Measurements from ENCODE around the gene GPR153. TPM values are rescaled to one million over a fixed set of nuclear protein-coding genes. Genes with fewer than 3 reads are reported as not detected.

Gene GPR153
- total and polyA plus RNA-seq, 4 donors, result 0.37 to 5.9 (median 2.7) TPM

GRCh38 chr1:6288665-6289064 is 27.8 kb upstream of the GPR153 start:
- H3K27ac ChIP-seq (ENCODE audit: low read depth in 1 of 2, low read length in 2 of 2), result no peak overlapping the region
- H3K9me3 ChIP-seq (ENCODE audit: control insufficient read depth in 4 of 4, low read length in 3 of 4), result no peaks in the 10 kb centered on the region
- no peaks in the 10 kb centered on the region for H3K27me3 ChIP-seq (ENCODE audit: control insufficient read depth in 4 of 4, insufficient read depth in 4 of 4, low read length in 3 of 4)
- no peak for TF ChIP-seq RXRA (IDR thresholded peaks at IDR 0.05)
- TF ChIP-seq FOXA2 (IDR thresholded peaks at IDR 0.05), result no peak
- no peak overlapping the region for H3K9ac ChIP-seq (ENCODE audit: low read depth in 1 of 2, low read length in 2 of 2)
- H3K36me3 ChIP-seq (ENCODE audit: control insufficient read depth in 4 of 4, insufficient read depth in 3 of 4, low read depth in 1 of 4, low read length in 3 of 4), result peaks cover 0 to 3% (median 0%) of the 10 kb centered on the region in 4 donors
- 90% methylated on average over 10 of the region's 10 CpGs for WGBS
- H3K4me3 ChIP-seq (ENCODE audit: low read depth in 1 of 3, low read length in 3 of 3), result no peak overlapping the region
- no peaks in the 10 kb centered on the region for H3K4me1 ChIP-seq (ENCODE audit: control insufficient read depth in 4 of 4, insufficient read depth in 4 of 4, low read length in 3 of 4)
- DNase-seq (ENCODE audit: low spot score), result no peak

- H3K36me3 ChIP-seq (ENCODE audit: control insufficient read depth in 4 of 4, insufficient read depth in 3 of 4, low read depth in 1 of 4, low read length in 3 of 4), result no peaks in the 10 kb centered on the region
- H3K4me1 ChIP-seq (ENCODE audit: control insufficient read depth in 4 of 4, insufficient read depth in 4 of 4, low read length in 3 of 4), result no peaks in the 10 kb centered on the region
- no peak overlapping the region for H3K4me3 ChIP-seq (ENCODE audit: low read depth in 1 of 3, low read length in 3 of 3)
- DNase-seq (ENCODE audit: low spot score), result no peak
- H3K9ac ChIP-seq (ENCODE audit: low read depth in 1 of 2, low read length in 2 of 2), result no peak overlapping the region
- TF ChIP-seq JUND (IDR thresholded peaks at IDR 0.05) (no peak), ZBTB33 (IDR thresholded peaks at IDR 0.05) (no peak), GABPA (IDR thresholded peaks at IDR 0.05 in 1 of 2, conservative IDR thresholded peaks at IDR 0.05 in 1 of 2) (no peak), MAX (IDR thresholded peaks at IDR 0.05) (no peak), HNF4G (IDR thresholded peaks at IDR 0.05) (no peak), FOXA2 (IDR thresholded peaks at IDR 0.05) (no peak), EGR1 (IDR thresholded peaks at IDR 0.05; ENCODE audit: low read depth in 2 of 2) (no peak), HNF4A (conservative IDR thresholded peaks at IDR 0.05) (no peak), REST (IDR thresholded peaks at IDR 0.05) (no peak), ATF3 (IDR thresholded peaks at IDR 0.05) (no peak), RAD21 (IDR thresholded peaks at IDR 0.05) (no peak), NR2F2 (IDR thresholded peaks at IDR 0.05) (no peak), FOXA1 (IDR thresholded peaks at IDR 0.05) (no peak), RXRA (IDR thresholded peaks at IDR 0.05) (no peak), YY1 (IDR thresholded peaks at IDR 0.05) (no peak)
- no peaks in the 10 kb centered on the region for H3K27me3 ChIP-seq (ENCODE audit: control insufficient read depth in 4 of 4, insufficient read depth in 4 of 4, low read length in 3 of 4)
- no peak overlapping the region for H3K27ac ChIP-seq (ENCODE audit: low read depth in 1 of 2, low read length in 2 of 2)
- no peaks in the 10 kb centered on the region for H3K9me3 ChIP-seq (ENCODE audit: control insufficient read depth in 4 of 4, low read length in 3 of 4)
- 97% methylated on average over 14 of the region's 14 CpGs for WGBS
Measured at GRCh38 chr1:6288026-6288425, 27.1 kb upstream of the GPR153 start.

All from liver (tissue), 9 donors.